ENCODE data around the gene PBXIP1. TPM values are rescaled to one million over a fixed set of nuclear protein-coding genes. Genes with fewer than 3 reads are reported as not detected.

PBXIP1 gene
- total RNA-seq, 1 experiment from 2014 or later = 21.6 TPM

GRCh38 chr1:154966111-154966510, 10.2 kb upstream of the PBXIP1 start:
- Histone ChIP-seq H3K79me2 (ENCODE audit: insufficient read depth, low read length) (peaks cover 10% of the 10 kb centered on the region; the same call in 1 of the 2 replicates), H2BK5ac (ENCODE audit: insufficient read length, low read length) (no peak overlapping the region), H3K4ac (ENCODE audit: low read depth, low read length) (no peak overlapping the region), H4K5ac (ENCODE audit: insufficient read length, low read depth, low read length) (no peak overlapping the region), H2BK15ac (ENCODE audit: low read depth, low read length) (no peak overlapping the region), H3K27me3 (ENCODE audit: insufficient read depth, low read length) (no peaks in the 10 kb centered on the region), H3K4me1 (ENCODE audit: insufficient read depth, low read length) (no peaks in the 10 kb centered on the region; the same call in 1 of the 2 replicates), H2BK120ac (ENCODE audit: low read depth, low read length, poor library complexity, severe bottlenecking) (no peak overlapping the region), H3K23ac (ENCODE audit: insufficient read length, low read depth, low read length) (no peak overlapping the region), H3K56ac (ENCODE audit: insufficient read length, low read depth, low read length) (no peak overlapping the region), H2BK12ac (ENCODE audit: insufficient read length, low read depth, low read length) (no peak overlapping the region), H3K27ac (ENCODE audit: insufficient read length, low read depth, low read length) (no peak overlapping the region), H3K9me3 (ENCODE audit: control insufficient read depth, low read depth, low read length) (no peaks in the 10 kb centered on the region), H2AK5ac (ENCODE audit: insufficient read length, low read length) (no peak overlapping the region), H3K9ac (ENCODE audit: extremely low read depth, insufficient read length, low read length) (no peak overlapping the region), H3K18ac (ENCODE audit: insufficient read length, low read depth, low read length) (no peak overlapping the region), H2AFZ (ENCODE audit: low read length) (no peak overlapping the region), H3K14ac (ENCODE audit: insufficient read depth, low read length) (no peak overlapping the region), H3K79me1 (ENCODE audit: insufficient read depth, low read depth, low read length, poor library complexity, severe bottlenecking) (peaks cover 7% of the 10 kb centered on the region), H3K4me2 (ENCODE audit: insufficient read depth, insufficient read length, low read length) (no peak overlapping the region), H4K8ac (replicated peaks; ENCODE audit: insufficient read length, low read depth, low read length) (no peak overlapping the region), H4K20me1 (ENCODE audit: control insufficient read depth, insufficient read depth, insufficient read length) (peaks cover 2% of the 10 kb centered on the region), H4K91ac (ENCODE audit: insufficient read length, low read depth, low read length) (no peak overlapping the region), H3K23me2 (ENCODE audit: insufficient read length, low read depth, low read length, poor library complexity, severe bottlenecking) (peaks cover 19% of the 10 kb centered on the region), H2BK20ac (ENCODE audit: low read depth, low read length, poor library complexity, severe bottlenecking) (no peak overlapping the region), H3T11ph (ENCODE audit: low read length) (no peak overlapping the region)
- Mint-ChIP-seq H3K27me3 (ENCODE audit: low read depth) (no peaks in the 10 kb centered on the region), H3K4me1 (peaks cover 41 to 42% of the 10 kb centered on the region in 2 experiments), H3K36me3 (ENCODE audit: insufficient read depth in 1 of 3, low read depth in 3 of 3) (peaks cover 42 to 72% (median 55%) of the 10 kb centered on the region in 3 experiments), H3K27ac (no peak overlapping the region), H3K4me3 (no peak overlapping the region), H3K9me3 (no peaks in the 10 kb centered on the region)
- no peak for DNase-seq
- no CpG with 5 or more reads among the region's 7 CpGs for WGBS (ENCODE audit: extremely low coverage, insufficient read length, low lambda C conversion rate)
- TF ChIP-seq CTCF (conservative IDR thresholded peaks at IDR 0.05) = no peak

All from H9 (cell line).